Mucosa of descending colon (tissue), 3 donors: ENCODE results near the gene LRP5. TPM values are rescaled to one million over a fixed set of nuclear protein-coding genes. Genes with fewer than 3 reads are reported as not detected.

ENCODE experiments used
- ATAC-seq: fragments of 200-7000 bp; cut with Tn5 transposase; one replicate; pipeline ENCODE4 v1.9.1; 2020; ENCODE audit warnings: mild to moderate bottlenecking, moderate library complexity
- DNase-seq, 3 donors: peaks; one replicate each; pipeline ENCODE4 v3.0.0-alpha.2; 2020
- H3K36me3 ChIP-seq: fragments of 200-600 bp; one replicate; pipeline ENCODE4 v1.8.0; 2021; ENCODE audit warnings: low read depth, mild to moderate bottlenecking
- H3K4me1 ChIP-seq: fragments of 200-600 bp; one replicate; pipeline ENCODE4 v1.8.0; 2021; ENCODE audit warnings: low read depth, mild to moderate bottlenecking
- H3K4me3 ChIP-seq: fragments of 200-600 bp; one replicate; pipeline ENCODE4 v1.8.0; 2021; ENCODE audit warnings: mild to moderate bottlenecking
- H3K9me3 ChIP-seq: fragments of 200-600 bp; one replicate; pipeline ENCODE4 v1.8.0; 2021; ENCODE audit warnings: mild to moderate bottlenecking
- CTCF ChIP-seq: fragments of 200-600 bp; IDR thresholded peaks from one replicate; pipeline ENCODE4 v1.8.0; 2022; ENCODE audit warnings: antibody characterized with exemption, mild to moderate bottlenecking
- intact Hi-C, 2 donors: fragments of 100-400 bp; cut with DNase I in 1 of 2; cut with micrococcal nuclease in 1 of 2; formaldehyde crosslinking; loops; one replicate each; pipeline versions ENCODE4 v1.11.0 to v1.11.1; 2022; cut with DNase I, micrococcal nuclease
- total RNA-seq, 3 donors: library from RNA; stranded (reverse); fragmentation: NEBNext Ultra II Directional in 2 of 3; extraction: Animal tissue kit (Norgen Biotek cat#: 25700) in 2 of 3; gene quantifications; one replicate each; pipeline versions ENCODE4 v1.2.1 to v1.2.4, GENCODE V29; 2021 to 2023
- donor health status: DM: no; HTN: no; CAD: no; lungs with moderate emphysema.
- donor health status: DM: no; HTN: no; CAD: no.
- donor health status: DM: no; HTN: yes; CAD: no.

The LRP5 gene
- total RNA-seq, 3 donors from 2014 or later, result 83.7 to 113 (median 103) TPM

DNA sequence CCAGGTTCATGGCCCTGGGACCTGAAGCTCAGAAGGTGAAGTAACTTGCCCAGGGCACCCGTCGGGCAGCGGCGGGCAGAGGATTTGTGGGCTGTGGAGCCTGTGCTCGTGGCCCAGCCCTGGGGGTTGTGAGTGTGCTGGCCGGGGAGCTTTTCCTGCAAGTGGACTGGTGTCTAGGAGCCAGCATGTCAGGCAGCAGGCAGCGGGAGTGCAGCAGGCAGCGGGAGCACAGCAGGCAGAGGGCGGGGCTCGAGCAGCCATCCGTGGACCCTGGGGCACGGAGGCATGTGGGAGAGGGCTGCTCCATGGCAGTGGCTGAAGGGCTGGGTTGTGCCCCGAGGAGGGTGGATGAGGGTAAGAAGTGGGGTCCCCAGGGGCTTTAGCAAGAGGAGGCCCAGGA lies 75.4 kb downstream of the LRP5 start:
- ATAC-seq (no peak), DNase-seq (no peak)
- Histone ChIP-seq H3K4me1 (no peaks in the 10 kb centered on the region), H3K9me3 (no peaks in the 10 kb centered on the region), H3K4me3 (no peak overlapping the region), H3K36me3 (no peaks in the 10 kb centered on the region)
- no peak for TF ChIP-seq CTCF
- intact Hi-C loops, result loop anchor here (10.0 kb wide), 3 partner anchors 73 to 133 kb away; partner anchors contain the start of genes C11orf24 (in 1 of the 2) and LRP5 (in 1 of the 2)

DNA sequence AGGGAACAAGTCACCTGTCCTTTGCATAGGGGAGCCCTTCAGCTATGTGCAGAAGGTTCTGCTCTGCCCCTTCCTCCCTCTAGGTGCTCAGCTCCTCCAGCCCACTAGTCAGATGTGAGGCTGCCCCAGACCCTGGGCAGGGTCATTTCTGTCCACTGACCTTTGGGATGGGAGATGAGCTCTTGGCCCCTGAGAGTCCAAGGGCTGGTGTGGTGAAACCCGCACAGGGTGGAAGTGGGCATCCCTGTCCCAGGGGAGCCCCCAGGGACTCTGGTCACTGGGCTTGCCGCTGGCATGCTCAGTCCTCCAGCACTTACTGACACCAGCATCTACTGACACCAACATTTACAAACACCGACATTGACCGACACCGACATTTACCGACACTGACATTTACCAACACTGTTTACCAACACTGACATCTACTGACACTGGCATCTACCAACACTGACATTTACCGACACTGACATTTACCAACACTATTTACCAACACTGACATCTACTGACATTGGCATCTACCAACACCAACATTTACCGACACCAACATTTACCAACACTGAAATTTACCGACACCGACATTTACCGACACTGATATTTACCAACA lies 76.3 kb downstream of the LRP5 start:
- no peaks in the 10 kb centered on the region for H3K36me3 ChIP-seq
- intact Hi-C loops, result loop anchor here (10.0 kb wide), 3 partner anchors 74 to 134 kb away; partner anchors contain the start of genes C11orf24 (in 1 of the 2) and LRP5 (in 1 of the 2)
- no peak for TF ChIP-seq CTCF
- no peaks in the 10 kb centered on the region for H3K4me1 ChIP-seq
- H3K4me3 ChIP-seq, result no peak overlapping the region
- H3K9me3 ChIP-seq, result no peaks in the 10 kb centered on the region
- no peak for DNase-seq
- no peak for ATAC-seq

DNA sequence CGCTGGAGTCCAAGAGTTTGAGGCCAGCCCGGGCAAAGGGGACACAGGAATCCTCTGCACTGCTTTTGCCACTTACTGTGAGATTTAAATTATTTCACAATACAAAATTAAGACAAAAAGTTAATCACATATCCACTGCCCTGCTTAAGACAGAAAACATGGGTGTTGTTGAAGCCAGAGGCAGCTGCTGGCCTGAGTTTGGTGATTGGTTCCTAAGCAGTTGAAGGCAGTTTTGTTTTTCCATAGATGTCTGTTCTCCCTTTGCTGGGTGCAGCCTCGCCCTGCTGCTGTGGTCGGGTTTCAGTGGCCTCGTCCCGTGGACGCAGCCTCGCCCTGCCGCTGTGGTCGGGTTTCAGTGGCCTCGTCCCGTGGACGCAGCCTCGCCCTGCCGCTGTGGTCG lies 77.9 kb downstream of the LRP5 start:
- ATAC-seq (no peak), DNase-seq (no peak)
- no peaks in the 10 kb centered on the region for H3K4me1 ChIP-seq
- H3K9me3 ChIP-seq, result no peaks in the 10 kb centered on the region
- TF ChIP-seq CTCF, result no peak
- H3K4me3 ChIP-seq, result no peak overlapping the region
- intact Hi-C loops, result no loop called here
- no peaks in the 10 kb centered on the region for H3K36me3 ChIP-seq

- ATAC-seq (no peak), DNase-seq (no peak)
- H3K4me3 ChIP-seq, result no peak overlapping the region
- H3K4me1 ChIP-seq, result no peaks in the 10 kb centered on the region
- H3K9me3 ChIP-seq, result no peaks in the 10 kb centered on the region
- intact Hi-C loops, result no loop called here
- TF ChIP-seq CTCF, result no peak
- no peaks in the 10 kb centered on the region for H3K36me3 ChIP-seq
Measured at GRCh38 chr11:68392822-68393221, 80.4 kb downstream of the LRP5 start.

GRCh38 chr11:68396516-68396915 lies 84.1 kb downstream of the LRP5 start:
- ATAC-seq, result no peak
- H3K4me3 ChIP-seq, result no peak overlapping the region
- intact Hi-C loops, result no loop called here
- no peaks in the 10 kb centered on the region for H3K9me3 ChIP-seq
- DNase-seq, result no peak
- H3K4me1 ChIP-seq, result peaks cover 27% of the 10 kb centered on the region
- no peaks in the 10 kb centered on the region for H3K36me3 ChIP-seq
- TF ChIP-seq CTCF, result no peak

DNA sequence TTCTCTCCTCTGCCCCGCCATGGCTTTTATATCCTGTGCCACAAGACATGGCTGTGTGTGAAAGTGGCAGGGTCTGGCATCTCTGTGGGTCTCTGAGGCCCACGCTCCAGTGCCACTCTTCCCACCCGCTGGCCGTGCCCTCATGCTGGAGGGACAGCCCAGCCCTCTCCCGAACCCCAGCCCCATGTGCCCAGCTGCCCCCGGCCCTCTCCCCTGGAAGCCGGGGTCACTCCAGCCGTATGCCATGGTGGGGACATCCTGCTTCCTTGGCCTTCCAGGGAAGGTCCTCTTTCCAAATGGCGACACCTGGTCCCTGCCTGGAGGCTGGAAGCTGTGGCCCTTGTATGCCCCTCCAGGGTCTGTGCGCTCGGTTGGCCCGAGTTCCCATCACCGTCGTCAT lies 84.9 kb downstream of the LRP5 start:
- ATAC-seq (no peak), DNase-seq (no peak)
- Histone ChIP-seq H3K4me1 (peaks cover 27% of the 10 kb centered on the region), H3K9me3 (no peaks in the 10 kb centered on the region), H3K36me3 (no peaks in the 10 kb centered on the region), H3K4me3 (no peak overlapping the region)
- intact Hi-C loops, result no loop called here
- TF ChIP-seq CTCF, result no peak
